Stimulated activated memory B cell treated with anti-CD40 and anti-IgM and Interleukin-4, amounts not matched to agents 10 μg/mL and 1 μg/mL and 100 μg/mL, for 72 hours (primary cell): Measurements from ENCODE around the gene SIMC1.
"Not testable (repeated sequence)": the region's sequence is repeated elsewhere in the genome, so short reads cannot be mapped to it uniquely, and the experiment has no call there.

Experiments
- ATAC-seq: fragments of 150-1000 bp; cut with Tn5 transposase; 2 replicates; pipeline ENCODE4 v1.10.0; 2021
- H3K27ac Mint-ChIP-seq: one replicate; pipeline ENCODE4 v1.8.0; 2022; ENCODE audit warnings: mild to moderate bottlenecking, mixed read lengths
- H3K27me3 Mint-ChIP-seq: one replicate; pipeline ENCODE4 v1.8.0; 2022; ENCODE audit warnings: mixed read lengths
- H3K36me3 Mint-ChIP-seq: one replicate; pipeline ENCODE4 v1.8.0; 2022; ENCODE audit warnings: mixed read lengths
- H3K4me1 Mint-ChIP-seq: one replicate; pipeline ENCODE4 v1.8.0; 2022; ENCODE audit warnings: mixed read lengths
- H3K4me3 Mint-ChIP-seq: one replicate; pipeline ENCODE4 v1.8.0; 2022; ENCODE audit warnings: mild to moderate bottlenecking, moderate library complexity, mixed read lengths
- H3K9me3 Mint-ChIP-seq: one replicate; pipeline ENCODE4 v1.8.0; 2022; ENCODE audit warnings: mixed read lengths

Gene SIMC1

DNA sequence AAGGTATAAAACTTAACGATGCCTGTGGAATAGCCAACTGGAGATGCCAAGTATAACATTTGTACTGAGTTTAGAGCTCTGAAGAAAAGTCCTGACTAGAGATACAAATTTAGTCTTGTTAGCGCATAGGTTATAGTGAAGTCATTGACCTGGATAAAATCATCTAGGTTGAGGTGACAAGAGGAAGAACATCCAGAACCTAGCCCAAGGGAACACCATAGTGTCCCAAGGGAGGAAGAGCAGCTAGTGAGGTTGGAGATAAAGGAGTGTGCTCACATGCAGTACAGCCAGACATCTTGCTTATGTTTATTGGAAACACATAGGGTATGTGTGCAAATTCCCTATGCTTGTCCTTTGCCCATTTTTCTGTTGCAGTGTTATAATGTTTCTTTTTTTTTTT, 6.1 kb downstream of the SIMC1 start:
- H3K27me3 Mint-ChIP-seq, H3K9me3 Mint-ChIP-seq, H3K27ac Mint-ChIP-seq, H3K36me3 Mint-ChIP-seq, ATAC-seq, H3K4me3 Mint-ChIP-seq: not testable (repeated sequence)
- peaks cover 17% of the 10 kb centered on the region for H3K4me1 Mint-ChIP-seq

- not testable (repeated sequence) for ATAC-seq, H3K27ac Mint-ChIP-seq, H3K27me3 Mint-ChIP-seq, H3K4me3 Mint-ChIP-seq, H3K9me3 Mint-ChIP-seq, H3K36me3 Mint-ChIP-seq
- peaks cover 15% of the 10 kb centered on the region for H3K4me1 Mint-ChIP-seq
These were observed 6.8 kb downstream of the SIMC1 start for GRCh38 chr5:176245074-176245473.

DNA sequence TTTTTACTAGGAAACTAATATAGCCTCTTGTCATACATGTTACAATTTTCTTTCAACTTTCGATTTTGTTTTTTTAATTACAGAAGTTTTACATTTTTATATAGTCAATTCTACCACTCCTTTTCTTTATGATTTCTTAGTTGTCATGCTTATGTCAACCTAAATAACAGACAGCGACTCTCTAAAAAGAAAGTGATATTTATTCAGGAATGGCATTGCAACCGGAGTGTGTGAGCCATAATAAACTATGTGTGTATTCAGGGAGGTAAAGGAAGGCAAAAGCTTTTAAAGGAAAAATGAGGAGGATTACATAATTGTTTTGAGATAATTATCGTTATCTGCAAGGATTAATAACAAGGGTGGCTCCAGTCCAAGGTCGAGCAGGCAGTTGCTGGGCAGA, 7.3 kb downstream of the SIMC1 start:
- H3K9me3 Mint-ChIP-seq, H3K4me3 Mint-ChIP-seq, H3K27ac Mint-ChIP-seq, H3K27me3 Mint-ChIP-seq, H3K36me3 Mint-ChIP-seq, ATAC-seq: not testable (repeated sequence)
- H3K4me1 Mint-ChIP-seq = peaks cover 15% of the 10 kb centered on the region

DNA sequence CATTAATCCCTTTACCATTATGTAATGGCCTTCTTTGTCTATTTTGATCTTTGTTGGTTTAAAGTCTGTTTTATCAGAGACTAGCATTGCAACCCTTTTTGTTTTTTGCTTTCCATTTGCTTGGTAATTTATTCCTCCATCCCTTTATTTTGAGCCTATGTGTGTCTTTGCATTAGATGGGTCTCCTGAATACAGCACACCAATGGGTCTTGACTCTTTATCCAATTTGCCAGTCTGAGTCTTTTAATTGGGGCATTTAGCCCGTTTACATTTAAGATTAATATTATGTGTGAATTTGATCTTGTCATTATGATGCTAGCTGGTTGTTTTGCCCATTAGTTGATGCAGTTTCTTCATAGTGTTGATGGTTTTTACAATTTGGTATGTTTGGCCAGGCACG, 12.5 kb downstream of the SIMC1 start:
- not testable (repeated sequence) for H3K4me3 Mint-ChIP-seq, H3K36me3 Mint-ChIP-seq

DNA sequence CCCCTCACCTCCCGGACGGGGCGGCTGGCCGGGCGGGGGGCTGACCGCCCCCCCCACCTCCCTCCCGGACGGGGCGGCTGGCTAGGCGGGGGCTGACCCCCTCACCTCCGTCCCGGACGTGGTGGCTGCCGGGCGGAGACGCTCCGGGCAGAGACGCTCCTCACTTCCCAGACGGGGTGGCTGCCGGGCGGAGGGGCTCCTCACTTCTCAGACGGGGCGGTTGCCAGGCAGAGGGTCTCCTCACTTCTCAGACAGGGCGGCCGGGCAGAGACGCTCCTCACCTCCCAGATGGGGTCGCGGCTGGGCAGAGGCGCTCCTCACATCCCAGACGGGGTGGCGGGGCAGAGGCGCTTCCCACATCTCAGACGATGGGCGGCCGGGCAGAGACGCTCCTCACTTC, 13.9 kb downstream of the SIMC1 start:
- H3K9me3 Mint-ChIP-seq, H3K27me3 Mint-ChIP-seq, H3K27ac Mint-ChIP-seq, H3K36me3 Mint-ChIP-seq, H3K4me3 Mint-ChIP-seq, ATAC-seq: not testable (repeated sequence)
- peaks cover 21% of the 10 kb centered on the region for H3K4me1 Mint-ChIP-seq

More for the DNA sequence above, 12.5 kb downstream of the SIMC1 start:
- H3K4me1 Mint-ChIP-seq = peaks cover 21% of the 10 kb centered on the region
- not testable (repeated sequence) for ATAC-seq, H3K27me3 Mint-ChIP-seq, H3K27ac Mint-ChIP-seq, H3K9me3 Mint-ChIP-seq

- not testable (repeated sequence) for H3K9me3 Mint-ChIP-seq, H3K36me3 Mint-ChIP-seq, H3K27me3 Mint-ChIP-seq, H3K4me3 Mint-ChIP-seq, ATAC-seq, H3K27ac Mint-ChIP-seq
- H3K4me1 Mint-ChIP-seq = peaks cover 15% of the 10 kb centered on the region
These were observed 15.3 kb downstream of the SIMC1 start for GRCh38 chr5:176253370-176254065.

GRCh38 chr5:176254066-176254393, 15.8 kb downstream of the SIMC1 start:
- not testable (repeated sequence) for H3K4me3 Mint-ChIP-seq, H3K9me3 Mint-ChIP-seq, H3K27ac Mint-ChIP-seq, H3K36me3 Mint-ChIP-seq, H3K27me3 Mint-ChIP-seq, ATAC-seq
- H3K4me1 Mint-ChIP-seq = peaks cover 12% of the 10 kb centered on the region

GRCh38 chr5:176257871-176258505, 19.8 kb downstream of the SIMC1 start:
- not testable (repeated sequence) for H3K36me3 Mint-ChIP-seq, H3K27ac Mint-ChIP-seq, H3K4me1 Mint-ChIP-seq, ATAC-seq, H3K27me3 Mint-ChIP-seq, H3K9me3 Mint-ChIP-seq, H3K4me3 Mint-ChIP-seq

- not testable (repeated sequence) for ATAC-seq, H3K4me3 Mint-ChIP-seq, H3K9me3 Mint-ChIP-seq, H3K4me1 Mint-ChIP-seq, H3K27me3 Mint-ChIP-seq, H3K27ac Mint-ChIP-seq
- H3K36me3 Mint-ChIP-seq = peaks cover 26% of the 10 kb centered on the region
These were observed 22.5 kb downstream of the SIMC1 start for GRCh38 chr5:176260682-176261081.

DNA sequence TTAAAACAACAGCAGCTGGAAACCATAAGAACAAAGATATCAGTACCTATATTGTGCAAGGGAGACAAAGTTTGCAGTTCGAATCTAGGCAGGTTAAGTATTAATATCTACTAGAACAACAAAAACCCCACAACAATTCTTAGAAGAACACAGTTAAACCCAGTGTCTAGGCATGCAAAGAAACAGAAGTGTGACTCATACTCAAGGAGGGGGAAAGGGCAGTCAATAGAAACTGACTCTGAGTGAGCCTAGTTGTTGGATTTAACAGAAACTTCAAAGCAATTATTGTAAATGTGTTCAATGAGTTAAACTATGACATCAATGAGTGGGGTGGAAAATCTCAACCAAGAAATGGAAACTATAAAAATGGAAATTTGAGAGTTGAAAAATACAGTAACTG, 28.2 kb downstream of the SIMC1 start:
- not testable (repeated sequence) for H3K27ac Mint-ChIP-seq, ATAC-seq

GRCh38 chr5:176289018-176289417, 50.8 kb downstream of the SIMC1 start:
- H3K27ac Mint-ChIP-seq, ATAC-seq, H3K27me3 Mint-ChIP-seq, H3K4me3 Mint-ChIP-seq, H3K9me3 Mint-ChIP-seq, H3K4me1 Mint-ChIP-seq: not testable (repeated sequence)
- H3K36me3 Mint-ChIP-seq = peaks cover 25% of the 10 kb centered on the region

More for the DNA sequence above, 28.2 kb downstream of the SIMC1 start:
- H3K27me3 Mint-ChIP-seq, H3K4me3 Mint-ChIP-seq, H3K9me3 Mint-ChIP-seq, H3K4me1 Mint-ChIP-seq: not testable (repeated sequence)
- H3K36me3 Mint-ChIP-seq = peaks cover 26% of the 10 kb centered on the region

DNA sequence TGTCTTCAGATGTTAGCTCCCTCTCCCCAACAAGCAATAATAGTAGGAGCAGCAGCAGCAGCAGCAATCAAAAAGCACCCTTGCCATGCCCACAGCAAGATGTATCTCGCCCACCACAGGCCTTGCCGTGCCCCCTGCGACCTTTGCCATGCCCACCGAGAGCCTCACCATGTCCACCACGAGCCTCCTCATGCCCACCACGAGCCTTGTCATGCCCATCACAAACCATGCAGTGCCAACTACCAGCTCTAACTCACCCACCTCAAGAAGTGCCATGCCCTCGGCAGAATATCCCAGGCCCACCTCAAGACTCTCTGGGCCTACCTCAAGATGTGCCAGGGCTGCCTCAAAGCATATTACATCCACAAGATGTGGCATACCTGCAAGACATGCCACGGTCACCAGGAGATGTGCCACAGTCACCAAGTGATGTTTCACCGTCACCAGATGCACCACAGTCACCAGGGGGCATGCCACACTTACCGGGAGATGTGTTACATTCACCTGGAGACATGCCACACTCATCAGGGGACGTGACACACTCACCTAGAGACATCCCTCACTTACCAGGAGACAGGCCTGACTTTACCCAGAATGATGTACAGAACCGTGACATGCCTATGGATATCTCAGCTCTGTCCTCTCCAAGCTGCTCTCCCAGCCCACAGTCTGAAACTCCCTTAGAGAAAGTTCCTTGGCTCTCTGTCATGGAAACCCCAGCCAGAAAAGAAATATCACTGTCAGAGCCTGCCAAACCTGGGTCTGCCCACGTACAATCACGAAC, 52.0 kb downstream of the SIMC1 start:
- H3K27ac Mint-ChIP-seq, H3K27me3 Mint-ChIP-seq, H3K4me3 Mint-ChIP-seq, ATAC-seq, H3K4me1 Mint-ChIP-seq, H3K9me3 Mint-ChIP-seq: not testable (repeated sequence)
- peaks cover 27% of the 10 kb centered on the region for H3K36me3 Mint-ChIP-seq

- not testable (repeated sequence) for H3K4me1 Mint-ChIP-seq, H3K27me3 Mint-ChIP-seq, H3K27ac Mint-ChIP-seq, H3K9me3 Mint-ChIP-seq, ATAC-seq, H3K4me3 Mint-ChIP-seq
- H3K36me3 Mint-ChIP-seq = peaks cover 44% of the 10 kb centered on the region
These were observed 67.1 kb downstream of the SIMC1 start for GRCh38 chr5:176305356-176305755.

DNA sequence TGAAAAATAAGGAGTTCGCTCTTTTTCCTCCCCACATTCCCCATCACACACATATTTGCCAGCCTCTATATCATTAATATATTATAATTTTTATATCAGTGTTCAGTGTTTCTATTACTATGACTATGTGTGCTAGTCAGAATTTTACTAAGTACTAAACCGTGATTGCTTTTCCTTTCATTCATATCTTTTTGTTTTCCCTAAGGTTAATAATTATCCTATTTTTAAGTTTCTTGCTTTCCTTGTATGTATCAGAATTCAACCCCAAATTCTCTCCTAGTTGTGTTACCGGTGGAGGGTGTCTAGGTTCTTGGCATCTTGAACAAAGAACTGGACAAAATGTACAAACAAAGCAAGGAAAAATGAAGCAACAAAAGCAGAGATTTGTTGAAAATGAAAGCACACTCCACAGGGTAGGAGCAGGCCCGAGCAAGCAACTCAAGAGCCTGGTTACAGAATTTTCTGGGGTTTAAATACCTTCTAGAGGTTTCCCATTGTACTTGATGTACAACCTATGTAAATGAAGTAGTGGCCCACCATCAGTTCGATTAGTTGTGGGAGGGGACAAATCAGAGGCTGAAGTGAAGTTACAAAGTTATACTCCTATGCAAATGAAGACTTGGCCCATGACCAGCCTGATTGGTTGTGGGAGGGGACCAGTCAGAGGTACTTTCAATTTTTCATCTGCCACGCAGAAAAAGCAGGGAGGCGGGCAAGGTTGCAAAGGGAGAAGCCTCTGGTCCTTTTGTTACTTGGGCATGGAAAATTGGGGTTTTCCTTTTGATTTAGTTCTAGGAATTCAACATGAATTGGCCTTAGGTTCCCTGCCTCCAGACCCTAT, 79.5 kb downstream of the SIMC1 start:
- no peak overlapping the region for H3K27ac Mint-ChIP-seq
- no peaks in the 10 kb centered on the region for H3K9me3 Mint-ChIP-seq
- no peaks in the 10 kb centered on the region for H3K4me1 Mint-ChIP-seq
- H3K36me3 Mint-ChIP-seq = peaks cover 39% of the 10 kb centered on the region
- no peaks in the 10 kb centered on the region for H3K27me3 Mint-ChIP-seq
- no peak for ATAC-seq
- no peak overlapping the region for H3K4me3 Mint-ChIP-seq

DNA sequence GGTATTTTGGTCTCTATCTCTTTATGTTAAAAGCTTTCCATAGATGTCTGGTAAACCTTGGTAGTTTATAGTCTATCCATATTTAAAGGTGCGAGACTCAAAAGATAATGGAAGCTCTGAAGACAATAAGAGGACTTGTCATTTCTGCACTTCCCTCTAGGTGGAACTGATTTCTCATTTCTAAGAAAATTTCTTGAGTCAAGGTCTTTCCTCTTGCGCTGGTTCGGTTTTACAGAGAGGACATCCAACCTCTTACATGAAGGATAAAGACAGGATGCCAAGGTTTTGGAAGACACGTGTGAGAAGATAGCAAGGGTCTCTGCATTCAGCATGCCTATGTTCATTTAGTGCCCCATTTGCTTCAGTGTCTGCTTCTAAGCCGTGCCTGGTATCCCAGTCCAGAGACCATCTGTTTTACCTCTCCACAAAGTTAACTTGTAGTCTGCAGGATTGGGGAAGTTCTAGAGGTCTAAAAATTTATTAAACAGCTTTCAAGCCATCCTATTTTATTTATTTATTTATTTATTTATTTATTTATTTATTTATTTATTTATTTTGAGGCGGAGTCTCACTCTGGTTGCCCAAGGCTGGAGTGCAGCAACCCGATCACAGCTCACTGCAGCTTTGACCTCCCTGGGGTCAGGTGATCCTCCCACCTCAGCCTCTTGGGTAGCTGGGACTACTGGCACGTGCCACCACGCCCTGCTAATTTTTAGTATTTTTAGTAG, 81.8 kb downstream of the SIMC1 start:
- H3K27ac Mint-ChIP-seq = no peak overlapping the region

More for the DNA sequence above, 81.8 kb downstream of the SIMC1 start:
- Mint-ChIP-seq H3K27me3 (no peaks in the 10 kb centered on the region), H3K9me3 (no peaks in the 10 kb centered on the region), H3K4me3 (no peak overlapping the region), H3K4me1 (no peaks in the 10 kb centered on the region), H3K36me3 (peaks cover 30% of the 10 kb centered on the region)
- ATAC-seq = no peak
